Stimulated activated naive B cell treated with anti-CD40 and anti-IgM and Interleukin-4, amounts not matched to agents 10 μg/mL and 1 μg/mL and 100 μg/mL, for 72 hours (primary cell): ENCODE measurements around the gene NANOS3.

ENCODE experiments used
- ATAC-seq, 2 donors: fragments of 150-1000 bp; cut with Tn5 transposase; replicated peaks; 2 replicates each; pipeline ENCODE4 v1.10.0; 2021; ENCODE audit warnings: moderate library complexity in 1 of 2
- DNase-seq: peaks from one replicate; pipeline ENCODE4 v3.0.0; 2021
- H3K27ac Mint-ChIP-seq: one replicate; pipeline ENCODE4 v1.8.0; 2022; ENCODE audit warnings: mild to moderate bottlenecking, mixed read lengths
- H3K27me3 Mint-ChIP-seq, 2 donors: one replicate each; pipeline ENCODE4 v1.8.0; 2022; ENCODE audit warnings: mixed read lengths in 2 of 2
- H3K36me3 Mint-ChIP-seq, 2 donors: one replicate each; pipeline ENCODE4 v1.8.0; 2022; ENCODE audit warnings: mixed read lengths in 2 of 2, mild to moderate bottlenecking in 1 of 2
- H3K4me1 Mint-ChIP-seq, 2 donors: one replicate each; pipeline ENCODE4 v1.8.0; 2022; ENCODE audit warnings: mixed read lengths in 2 of 2, mild to moderate bottlenecking in 1 of 2
- H3K4me3 Mint-ChIP-seq, 2 donors: one replicate each; pipeline ENCODE4 v1.8.0; 2022; ENCODE audit warnings: mild to moderate bottlenecking in 2 of 2, mixed read lengths in 2 of 2, moderate library complexity in 1 of 2
- H3K9me3 Mint-ChIP-seq, 2 donors: one replicate each; pipeline ENCODE4 v1.8.0; 2022; ENCODE audit warnings: mixed read lengths in 2 of 2, mild to moderate bottlenecking in 1 of 2

Gene NANOS3

DNA sequence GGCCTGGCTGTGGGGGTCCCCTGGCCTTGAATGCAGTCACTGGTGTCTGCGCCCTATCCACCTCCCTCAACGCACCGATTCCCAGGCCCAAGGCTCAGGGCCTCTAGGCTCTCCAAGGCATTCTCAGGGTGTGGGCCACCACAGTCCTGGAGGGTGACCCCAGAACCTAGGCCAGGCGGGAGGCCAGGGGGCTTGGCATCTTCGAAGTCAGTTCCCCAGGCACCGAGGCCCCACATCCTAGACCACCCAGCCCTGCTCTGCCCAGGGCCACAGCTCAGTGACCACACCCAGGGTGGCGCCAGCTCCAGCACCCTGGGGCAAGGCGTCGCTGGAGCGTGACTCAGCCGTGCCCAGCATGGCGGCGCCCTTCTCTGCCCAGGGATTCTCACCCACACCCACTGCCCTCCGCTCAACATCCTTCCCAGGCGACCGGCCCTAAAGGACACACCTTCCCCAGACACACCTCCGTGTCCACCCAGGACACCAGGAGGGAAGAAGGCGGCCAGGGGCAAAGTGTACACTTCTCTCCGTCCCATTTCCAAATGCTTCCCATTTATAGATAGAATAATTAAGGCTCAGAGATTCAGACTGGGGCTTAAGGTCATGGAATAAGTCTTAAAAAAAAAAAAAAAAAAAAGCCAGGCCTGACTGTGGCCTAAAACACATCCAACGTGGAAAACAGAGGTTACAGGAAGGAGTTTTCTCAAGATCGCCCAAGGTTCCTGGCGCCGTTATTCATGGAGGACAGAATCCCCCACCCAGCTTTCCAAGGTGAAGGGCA lies 36.4 kb upstream of the NANOS3 start:
- ATAC-seq (no peak), DNase-seq (no peak)
- H3K27me3 Mint-ChIP-seq, result no peaks in the 10 kb centered on the region
- H3K9me3 Mint-ChIP-seq, result no peaks in the 10 kb centered on the region
- peak overlapping the region; percentile 98 for H3K27ac Mint-ChIP-seq
- peak overlapping the region; percentile 95 for H3K4me3 Mint-ChIP-seq
- H3K36me3 Mint-ChIP-seq, result peaks cover 14 to 49% of the 10 kb centered on the region in 2 donors
- H3K4me1 Mint-ChIP-seq, result peaks cover 49 to 85% of the 10 kb centered on the region in 2 donors

DNA sequence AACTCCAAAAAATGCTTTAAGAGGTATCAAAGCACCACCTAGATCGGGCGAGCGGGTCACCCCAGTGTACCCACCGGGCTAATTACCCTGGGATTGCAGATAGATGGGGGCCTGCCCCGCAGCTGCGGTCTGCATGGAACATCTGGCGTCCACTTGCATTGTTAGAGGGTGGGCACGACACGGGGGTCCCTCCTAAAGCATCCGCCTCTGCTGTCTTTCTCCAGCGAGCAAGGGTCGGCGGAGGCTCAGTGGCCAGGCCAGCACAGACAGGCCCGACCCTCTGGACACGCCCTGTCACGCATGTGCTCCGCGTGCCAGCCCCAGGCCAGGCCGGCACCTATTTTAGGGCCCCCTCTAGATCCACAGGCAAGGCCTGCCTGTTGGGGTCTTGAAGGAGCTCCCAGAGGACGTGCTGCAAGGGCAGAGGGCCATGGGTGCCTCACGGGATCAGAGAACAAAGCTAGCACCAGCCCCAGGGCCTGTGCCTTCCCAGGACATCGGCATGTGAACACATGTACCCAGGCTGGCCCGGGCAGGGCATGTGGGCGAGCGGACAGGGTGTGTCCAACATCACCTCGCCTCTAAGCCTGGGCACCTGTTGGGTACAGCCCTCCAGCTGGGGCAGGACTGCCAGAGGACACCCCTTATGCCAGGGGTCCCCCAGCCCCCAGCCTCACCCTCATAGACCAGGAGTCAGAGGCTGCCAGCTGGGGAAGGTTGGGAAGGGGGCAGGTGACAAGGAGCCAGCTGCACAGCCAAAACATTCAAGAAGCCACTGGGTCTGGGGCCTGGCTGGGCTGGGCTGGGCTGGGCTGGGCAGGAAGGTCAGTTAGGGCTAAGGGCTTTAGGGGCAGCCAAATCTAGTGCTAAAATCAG lies 35.6 kb upstream of the NANOS3 start:
- Mint-ChIP-seq H3K27ac (peak overlapping the region; percentile 98), H3K36me3 (peaks cover 14 to 42% of the 10 kb centered on the region in 2 donors), H3K27me3 (no peaks in the 10 kb centered on the region), H3K9me3 (no peaks in the 10 kb centered on the region), H3K4me3 (peak overlapping the region; percentile 95), H3K4me1 (peaks cover 49 to 84% of the 10 kb centered on the region in 2 donors)
- no peak for ATAC-seq
- no peak for DNase-seq

GRCh38 chr19:13841962-13842290 lies 35.0 kb upstream of the NANOS3 start:
- Mint-ChIP-seq H3K27me3 (no peaks in the 10 kb centered on the region), H3K9me3 (no peaks in the 10 kb centered on the region), H3K4me1 (peaks cover 51 to 84% of the 10 kb centered on the region in 2 donors), H3K27ac (peak overlapping the region; percentile 98), H3K36me3 (peaks cover 14 to 38% of the 10 kb centered on the region in 2 donors), H3K4me3 (peak overlapping the region; percentile 95)
- DNase-seq (no peak), ATAC-seq (no peak)

GRCh38 chr19:13842291-13843103 lies 34.4 kb upstream of the NANOS3 start:
- no peaks in the 10 kb centered on the region for H3K27me3 Mint-ChIP-seq
- peak; percentile 62 for DNase-seq
- ATAC-seq, result peak; percentile 2 to 8
- peak overlapping the region; percentile 98 for H3K27ac Mint-ChIP-seq
- H3K4me3 Mint-ChIP-seq, result peak overlapping the region; percentile 95
- no peaks in the 10 kb centered on the region for H3K9me3 Mint-ChIP-seq
- H3K36me3 Mint-ChIP-seq, result peaks cover 14 to 34% of the 10 kb centered on the region in 2 donors
- H3K4me1 Mint-ChIP-seq, result peaks cover 48 to 83% of the 10 kb centered on the region in 2 donors

GRCh38 chr19:13843104-13843921 lies 33.6 kb upstream of the NANOS3 start:
- no peak for ATAC-seq
- no peak for DNase-seq
- Mint-ChIP-seq H3K9me3 (no peaks in the 10 kb centered on the region), H3K4me1 (peaks cover 48 to 78% of the 10 kb centered on the region in 2 donors), H3K27me3 (no peaks in the 10 kb centered on the region), H3K4me3 (peak overlapping the region; percentile 95), H3K27ac (peak overlapping the region; percentile 98), H3K36me3 (peaks cover 12 to 31% of the 10 kb centered on the region in 2 donors)

GRCh38 chr19:13844130-13844631 lies 32.8 kb upstream of the NANOS3 start:
- peak overlapping the region; percentile 17 to 95 for H3K4me3 Mint-ChIP-seq
- no peak for DNase-seq
- peaks cover 45 to 74% of the 10 kb centered on the region in 2 donors for H3K4me1 Mint-ChIP-seq
- no peaks in the 10 kb centered on the region for H3K27me3 Mint-ChIP-seq
- H3K27ac Mint-ChIP-seq, result peak overlapping the region; percentile 98
- H3K36me3 Mint-ChIP-seq, result peaks cover 8 to 23% of the 10 kb centered on the region in 2 donors
- no peaks in the 10 kb centered on the region for H3K9me3 Mint-ChIP-seq
- ATAC-seq, result no peak

DNA sequence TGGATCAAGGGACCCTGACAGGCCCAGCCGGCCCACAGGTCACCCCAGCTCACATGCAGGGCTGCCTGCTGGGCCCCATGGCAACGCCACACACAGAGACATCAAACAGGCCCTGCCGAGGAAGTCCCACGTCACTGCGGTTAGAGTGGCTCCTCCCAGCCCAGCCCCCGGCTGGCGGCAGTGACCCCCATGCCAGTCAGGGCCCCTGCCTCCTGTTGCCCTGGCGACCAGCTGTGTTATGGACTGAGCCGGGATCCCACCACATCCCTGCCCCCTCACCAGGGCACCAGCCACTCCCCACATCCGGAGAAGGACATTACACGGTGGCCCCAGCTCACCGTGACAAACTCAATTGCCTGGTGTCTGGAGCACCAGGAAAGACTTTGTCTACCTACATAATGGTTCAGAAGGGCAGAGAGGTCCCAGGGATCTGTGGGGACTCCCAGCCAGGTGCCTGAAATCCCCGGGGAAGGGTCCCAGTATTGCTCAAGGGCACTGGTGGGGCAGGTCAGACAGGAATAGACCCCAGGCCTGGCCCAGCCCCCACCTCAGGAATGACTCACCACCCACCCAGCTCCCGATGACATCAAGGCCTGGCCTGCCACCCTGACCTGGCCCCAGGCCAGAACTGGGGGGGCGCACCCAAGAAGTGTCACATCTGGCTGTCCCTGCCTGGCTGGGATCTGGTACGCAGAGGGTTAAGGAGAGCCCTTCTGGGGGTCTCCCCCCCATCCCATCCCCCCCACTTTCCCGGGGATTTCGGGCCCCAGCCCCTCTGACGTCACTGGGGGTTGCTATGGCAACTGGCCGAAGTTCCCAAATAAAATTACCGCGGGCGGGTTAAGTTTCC lies 30.2 kb upstream of the NANOS3 start:
- H3K27ac Mint-ChIP-seq, result peak overlapping the region; percentile 100
- peak overlapping the region; percentile 80 to 87 for H3K4me3 Mint-ChIP-seq
- peaks cover 38 to 68% of the 10 kb centered on the region in 2 donors for H3K4me1 Mint-ChIP-seq
- DNase-seq (peak; percentile 96), ATAC-seq (peak; percentile 80)
- H3K36me3 Mint-ChIP-seq, result peaks cover 2 to 7% of the 10 kb centered on the region in 2 donors
- no peaks in the 10 kb centered on the region for H3K27me3 Mint-ChIP-seq
- no peaks in the 10 kb centered on the region for H3K9me3 Mint-ChIP-seq

DNA sequence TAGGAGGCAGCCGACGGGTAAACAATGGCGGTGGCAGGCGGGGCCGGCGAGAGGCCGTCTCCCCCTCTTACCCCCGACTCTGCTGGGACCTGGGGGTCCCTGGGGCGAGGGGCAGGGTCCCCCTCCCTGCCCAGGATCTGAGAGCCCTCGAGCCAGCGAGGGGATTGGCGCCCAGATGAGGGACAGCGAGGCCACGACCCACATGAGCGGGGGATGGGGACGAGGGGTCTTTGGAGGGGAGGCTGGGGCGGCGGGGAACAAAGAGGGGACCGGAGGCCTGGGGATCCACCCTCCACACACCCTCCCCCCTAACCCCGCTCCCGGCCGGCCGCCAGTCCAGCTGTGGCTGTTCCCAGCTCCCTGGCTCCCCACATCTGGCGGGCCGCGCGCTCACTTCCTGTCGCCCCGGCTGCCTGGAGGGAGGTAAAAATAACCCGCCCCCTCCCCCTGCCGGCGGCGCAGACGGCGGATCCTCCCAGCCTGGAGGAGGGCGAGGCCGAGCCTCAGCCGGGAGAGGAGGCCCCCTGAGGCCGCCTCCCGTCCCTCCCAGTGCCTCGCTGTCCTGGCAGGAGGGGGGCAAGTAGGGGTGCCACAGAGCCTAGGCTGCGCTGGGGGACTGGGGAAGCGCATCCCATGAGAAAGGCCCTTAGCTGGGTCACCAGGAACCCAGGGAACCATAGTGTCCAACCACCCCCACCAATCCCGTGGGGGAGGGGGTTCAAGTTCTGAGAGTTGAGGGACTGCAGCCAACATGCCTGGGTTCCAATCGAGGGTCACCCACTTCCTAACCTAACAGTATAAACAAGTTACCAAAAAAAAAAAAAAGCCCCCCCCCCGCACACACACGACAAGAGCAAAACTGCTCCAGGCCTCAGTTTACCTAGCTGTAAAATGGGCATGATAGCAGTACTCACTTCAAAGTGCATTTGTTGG lies 29.3 kb upstream of the NANOS3 start:
- Mint-ChIP-seq H3K9me3 (no peaks in the 10 kb centered on the region), H3K36me3 (peaks cover 2 to 3% of the 10 kb centered on the region in 2 donors), H3K4me3 (peak overlapping the region; percentile 80 to 87), H3K27me3 (no peaks in the 10 kb centered on the region), H3K27ac (peak overlapping the region; percentile 100), H3K4me1 (peaks cover 38 to 64% of the 10 kb centered on the region in 2 donors)
- ATAC-seq, result peak; percentile 18 to 25
- peak; percentile 65 for DNase-seq

- Mint-ChIP-seq H3K27ac (no peak overlapping the region), H3K4me3 (peak overlapping the region in 1 of 2 donors; percentile 87), H3K27me3 (no peaks in the 10 kb centered on the region), H3K4me1 (peaks cover 36 to 58% of the 10 kb centered on the region in 2 donors), H3K9me3 (no peaks in the 10 kb centered on the region), H3K36me3 (no peaks in the 10 kb centered on the region)
- ATAC-seq (no peak), DNase-seq (no peak)
These were observed 28.6 kb upstream of the NANOS3 start for GRCh38 chr19:13848340-13848677.

DNA sequence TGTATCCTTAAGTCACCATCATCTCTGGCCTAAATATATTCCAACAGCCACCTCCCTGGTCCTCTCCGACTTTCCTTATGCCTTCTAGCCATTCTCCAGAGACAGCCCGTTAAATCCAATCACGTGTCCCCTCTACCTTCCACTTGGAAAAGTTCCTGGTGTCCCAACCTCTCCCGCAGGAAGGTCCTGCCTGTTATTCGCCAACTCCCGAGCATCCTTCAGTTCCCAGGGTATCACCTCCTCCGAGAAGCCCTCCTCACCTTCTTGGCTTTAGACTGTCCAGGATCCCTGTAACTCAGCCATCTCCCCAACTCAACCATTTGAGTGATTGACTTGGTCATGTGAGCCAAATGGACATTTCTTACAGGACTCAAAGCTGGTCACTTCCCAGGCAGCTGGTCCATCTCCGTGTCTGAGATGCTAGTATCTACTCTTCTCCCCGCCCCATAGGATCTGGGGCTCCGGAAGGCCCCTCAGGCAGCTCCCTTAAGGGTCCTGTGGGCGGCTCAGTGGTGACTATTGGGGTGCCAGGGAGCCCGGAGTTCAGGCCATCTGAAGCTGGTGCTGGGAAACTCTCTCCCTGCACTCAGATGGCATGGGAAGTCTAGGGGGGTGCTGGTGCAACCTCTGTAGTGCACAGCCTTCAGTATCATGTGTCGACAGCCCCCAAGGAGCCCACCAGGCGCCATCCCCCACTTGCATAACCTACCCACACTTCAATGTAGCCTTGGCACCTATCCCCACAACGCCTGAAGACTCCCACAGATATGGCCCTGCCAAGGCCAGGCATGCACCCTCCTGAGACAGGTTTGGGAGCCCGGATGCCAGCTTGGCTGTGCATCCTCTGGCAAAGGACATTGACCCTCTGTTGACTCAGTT lies 27.9 kb upstream of the NANOS3 start:
- H3K4me1 Mint-ChIP-seq, result peaks cover 30 to 51% of the 10 kb centered on the region in 2 donors
- no peaks in the 10 kb centered on the region for H3K27me3 Mint-ChIP-seq
- no peak for DNase-seq
- H3K4me3 Mint-ChIP-seq, result peak overlapping the region; percentile 18 to 40
- H3K9me3 Mint-ChIP-seq, result no peaks in the 10 kb centered on the region
- ATAC-seq, result no peak
- peak overlapping the region; percentile 7 for H3K27ac Mint-ChIP-seq
- H3K36me3 Mint-ChIP-seq, result no peaks in the 10 kb centered on the region
